ENCODE measurements around the gene CRYZ. TPM values are rescaled to one million over a fixed set of nuclear protein-coding genes. Genes with fewer than 3 reads are reported as not detected.
"Not testable (repeated sequence)": the region's sequence is repeated elsewhere in the genome, so short reads cannot be mapped to it uniquely, and the experiment has no call there.

The CRYZ gene
- total RNA-seq, 1 donor from 2014 or later, result 25.8 TPM

DNA sequence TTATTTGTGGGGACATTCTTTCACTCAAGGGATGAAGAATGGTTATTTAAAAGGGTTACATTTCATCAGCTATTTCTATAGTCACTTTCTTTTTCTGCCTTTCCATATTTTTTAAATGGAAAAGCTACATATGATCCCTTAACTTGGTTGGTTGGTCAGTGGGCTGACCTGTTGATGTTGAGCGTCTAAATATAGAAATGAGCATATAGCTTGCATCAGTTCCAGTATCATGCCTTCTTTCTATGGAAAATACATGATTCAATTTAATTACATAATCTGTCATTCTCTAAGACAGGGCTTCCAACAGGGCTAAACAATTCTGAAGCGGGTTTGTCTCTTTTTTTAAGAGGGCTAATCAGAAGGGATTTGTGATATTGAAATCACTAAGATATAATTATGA, 40.7 kb upstream of the CRYZ start:
- Mint-ChIP-seq H3K36me3 (no peaks in the 10 kb centered on the region), H3K4me1 (ENCODE audit: unreplicated experiment) (no peaks in the 10 kb centered on the region), H3K9me3 (no peaks in the 10 kb centered on the region), H3K4me3 (no peak overlapping the region), H3K27ac (no peak overlapping the region), H3K27me3 (peaks cover 11% of the 10 kb centered on the region)
- no peak for TF ChIP-seq CTCF (conservative IDR thresholded peaks at IDR 0.05)
- DNase-seq (ENCODE audit: extremely low spot score, unreplicated experiment), result no peak

- no peak for TF ChIP-seq CTCF (conservative IDR thresholded peaks at IDR 0.05)
- no peaks in the 10 kb centered on the region for H3K4me1 Mint-ChIP-seq (ENCODE audit: unreplicated experiment)
- no peak overlapping the region for H3K4me3 Mint-ChIP-seq
- H3K27me3 Mint-ChIP-seq, result peaks cover 11% of the 10 kb centered on the region
- no peak for DNase-seq (ENCODE audit: extremely low spot score, unreplicated experiment)
- H3K27ac Mint-ChIP-seq, result no peak overlapping the region
- no peaks in the 10 kb centered on the region for H3K9me3 Mint-ChIP-seq
- no peaks in the 10 kb centered on the region for H3K36me3 Mint-ChIP-seq
These were observed 40.1 kb upstream of the CRYZ start for GRCh38 chr1:74772945-74773344.

DNA sequence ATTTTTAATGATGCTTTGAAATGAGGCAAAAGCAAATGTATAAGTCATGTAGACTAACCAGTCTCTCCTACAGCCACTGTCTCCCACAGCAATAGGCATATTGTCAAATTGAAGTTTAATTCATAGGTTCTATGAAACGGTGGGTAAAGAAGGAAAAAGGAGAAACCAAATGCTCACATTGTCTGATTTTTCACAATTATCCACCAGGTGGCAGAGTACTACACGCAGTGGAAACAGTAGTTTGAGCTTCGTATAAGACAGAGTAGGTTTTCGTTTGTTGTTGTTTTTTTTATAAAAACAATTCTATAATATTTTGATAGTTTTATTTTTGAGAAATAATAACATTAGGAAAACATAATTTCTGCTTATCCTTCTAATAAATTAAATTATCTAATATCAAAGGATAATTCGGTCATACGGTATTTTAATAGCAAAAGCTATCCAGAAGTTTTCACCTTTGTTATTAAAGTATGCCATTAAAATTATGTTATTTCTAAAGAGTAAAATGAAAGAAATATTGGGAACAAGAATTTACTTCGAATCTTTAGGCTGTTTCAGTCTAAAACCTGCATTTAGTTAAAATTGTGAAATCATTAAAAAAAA, 39.2 kb upstream of the CRYZ start:
- peaks cover 11% of the 10 kb centered on the region for H3K27me3 Mint-ChIP-seq
- peak; percentile 92 for TF ChIP-seq CTCF (conservative IDR thresholded peaks at IDR 0.05)
- no peak for DNase-seq (ENCODE audit: extremely low spot score, unreplicated experiment)
- H3K27ac Mint-ChIP-seq, result no peak overlapping the region
- H3K9me3 Mint-ChIP-seq, result no peaks in the 10 kb centered on the region
- no peak overlapping the region for H3K4me3 Mint-ChIP-seq
- H3K4me1 Mint-ChIP-seq (ENCODE audit: unreplicated experiment), result no peaks in the 10 kb centered on the region
- H3K36me3 Mint-ChIP-seq, result no peaks in the 10 kb centered on the region

GRCh38 chr1:74767490-74767889, 34.6 kb upstream of the CRYZ start:
- Mint-ChIP-seq H3K36me3 (peaks cover 3% of the 10 kb centered on the region), H3K9me3 (no peaks in the 10 kb centered on the region), H3K4me1 (ENCODE audit: unreplicated experiment) (no peaks in the 10 kb centered on the region), H3K27ac (no peak overlapping the region), H3K4me3 (no peak overlapping the region), H3K27me3 (peaks cover 5% of the 10 kb centered on the region)
- peak; percentile 54 for TF ChIP-seq CTCF (conservative IDR thresholded peaks at IDR 0.05)
- no peak for DNase-seq (ENCODE audit: extremely low spot score, unreplicated experiment)

DNA sequence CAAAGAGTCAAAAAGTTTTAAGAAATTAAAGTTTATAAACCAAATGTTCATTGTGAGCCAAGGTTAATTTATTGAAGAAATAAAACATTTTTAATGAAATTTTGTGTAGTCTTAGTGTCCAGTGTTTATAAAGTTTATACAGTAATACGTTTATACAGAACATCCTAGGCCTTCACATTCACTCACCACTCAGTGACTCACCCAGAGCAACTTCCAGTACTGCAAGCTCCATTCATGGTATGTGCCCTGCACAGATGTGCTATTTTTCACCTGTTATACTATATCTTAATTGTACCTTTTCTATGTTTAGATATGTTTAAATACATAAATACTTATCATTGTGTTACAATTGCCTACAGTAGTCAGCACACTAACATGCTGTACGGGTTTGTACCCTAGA, 33.7 kb upstream of the CRYZ start:
- H3K27me3 Mint-ChIP-seq, result peaks cover 3% of the 10 kb centered on the region
- no peak for DNase-seq (ENCODE audit: extremely low spot score, unreplicated experiment)
- no peaks in the 10 kb centered on the region for H3K4me1 Mint-ChIP-seq (ENCODE audit: unreplicated experiment)
- H3K36me3 Mint-ChIP-seq, result peaks cover 6% of the 10 kb centered on the region
- H3K9me3 Mint-ChIP-seq, result no peaks in the 10 kb centered on the region
- TF ChIP-seq CTCF (conservative IDR thresholded peaks at IDR 0.05), result no peak
- no peak overlapping the region for H3K27ac Mint-ChIP-seq
- H3K4me3 Mint-ChIP-seq, result no peak overlapping the region

GRCh38 chr1:74763807-74764206, 31.0 kb upstream of the CRYZ start:
- TF ChIP-seq CTCF (conservative IDR thresholded peaks at IDR 0.05), result no peak
- Mint-ChIP-seq H3K36me3 (peaks cover 13% of the 10 kb centered on the region), H3K27ac (no peak overlapping the region), H3K4me3 (no peak overlapping the region), H3K4me1 (ENCODE audit: unreplicated experiment) (no peaks in the 10 kb centered on the region), H3K9me3 (no peaks in the 10 kb centered on the region), H3K27me3 (no peaks in the 10 kb centered on the region)
- DNase-seq (ENCODE audit: extremely low spot score, unreplicated experiment), result no peak

- H3K9me3 Mint-ChIP-seq, result peaks cover 10% of the 10 kb centered on the region
- H3K36me3 Mint-ChIP-seq, result peaks cover 35% of the 10 kb centered on the region
- not testable (repeated sequence) for H3K27ac Mint-ChIP-seq; H3K27me3 Mint-ChIP-seq; H3K4me3 Mint-ChIP-seq; DNase-seq (ENCODE audit: extremely low spot score, unreplicated experiment); H3K4me1 Mint-ChIP-seq (ENCODE audit: unreplicated experiment)
These were observed 23.8 kb upstream of the CRYZ start for GRCh38 chr1:74756650-74757049.
